Activated CD8-positive, alpha-beta memory T cell treated with anti-CD3 and anti-CD28 coated beads, Interleukin-2, amount 50 U/mL, for 24 hours (primary cell): ENCODE data around the gene LAMC3.

Source experiments
- DNase-seq: peaks from one replicate; pipeline ENCODE4 v3.0.0-alpha.2; 2020; ENCODE audit errors: extremely low read depth

Gene LAMC3

GRCh38 chr9:130977811-130978221 lies 31.2 kb upstream of the LAMC3 start:
- DNase-seq, result no peak

GRCh38 chr9:130979591-130980385 lies 29.2 kb upstream of the LAMC3 start:
- no peak for DNase-seq

GRCh38 chr9:130980526-130980925 lies 28.4 kb upstream of the LAMC3 start:
- DNase-seq, result no peak

- no peak for DNase-seq
These were observed 27.8 kb upstream of the LAMC3 start for GRCh38 chr9:130981002-130981755.

- no peak for DNase-seq
These were observed 27.2 kb upstream of the LAMC3 start for GRCh38 chr9:130981756-130982137.

- no peak for DNase-seq
These were observed 26.2 kb upstream of the LAMC3 start for GRCh38 chr9:130982636-130983358.

GRCh38 chr9:130983359-130983670 lies 25.7 kb upstream of the LAMC3 start:
- DNase-seq, result no peak

- DNase-seq, result no peak
These were observed 25.0 kb upstream of the LAMC3 start for GRCh38 chr9:130983970-130984369.

- no peak for DNase-seq
These were observed 24.5 kb upstream of the LAMC3 start for GRCh38 chr9:130984521-130984920.

GRCh38 chr9:130985029-130985428 lies 23.9 kb upstream of the LAMC3 start:
- no peak for DNase-seq

- DNase-seq, result no peak
These were observed 23.3 kb upstream of the LAMC3 start for GRCh38 chr9:130985606-130986162.

GRCh38 chr9:130986356-130986965 lies 22.5 kb upstream of the LAMC3 start:
- no peak for DNase-seq

GRCh38 chr9:130987054-130987453 lies 21.9 kb upstream of the LAMC3 start:
- no peak for DNase-seq

GRCh38 chr9:130987738-130988399 lies 21.1 kb upstream of the LAMC3 start:
- DNase-seq, result no peak

GRCh38 chr9:130988400-130988747 lies 20.6 kb upstream of the LAMC3 start:
- DNase-seq, result no peak

- no peak for DNase-seq
These were observed 20.1 kb upstream of the LAMC3 start for GRCh38 chr9:130988905-130989304.

GRCh38 chr9:130989391-130989790 lies 19.6 kb upstream of the LAMC3 start:
- DNase-seq, result no peak

GRCh38 chr9:130989891-130990290 lies 19.1 kb upstream of the LAMC3 start:
- DNase-seq, result no peak

GRCh38 chr9:130990306-130990977 lies 18.5 kb upstream of the LAMC3 start:
- no peak for DNase-seq

GRCh38 chr9:130990978-130991777 lies 17.8 kb upstream of the LAMC3 start:
- no peak for DNase-seq
